DOHH2 (cell line): ENCODE measurements around the gene TMEM115.

Experiments used
- EZH2phosphoT487 ChIP-seq: fragments of 200-600 bp; sonication (generic); IDR thresholded peaks from 2 replicates; pipeline ENCODE4 v1.6.1; 2017; ENCODE audit warnings: borderline replicate concordance, mild to moderate bottlenecking, antibody characterized with exemption, low read length, moderate library complexity, mixed read lengths
- TF ChIP-seq, protein P1 (sequence below): fragments of 200-600 bp; sonication (generic); IDR thresholded peaks from one replicate; pipeline ENCODE4 v1.5.1; 2014; ENCODE audit warnings: antibody characterized with exemption, mild to moderate bottlenecking, low read depth, low read length; ENCODE audit not compliant: poor library complexity, severe bottlenecking

DNA sequence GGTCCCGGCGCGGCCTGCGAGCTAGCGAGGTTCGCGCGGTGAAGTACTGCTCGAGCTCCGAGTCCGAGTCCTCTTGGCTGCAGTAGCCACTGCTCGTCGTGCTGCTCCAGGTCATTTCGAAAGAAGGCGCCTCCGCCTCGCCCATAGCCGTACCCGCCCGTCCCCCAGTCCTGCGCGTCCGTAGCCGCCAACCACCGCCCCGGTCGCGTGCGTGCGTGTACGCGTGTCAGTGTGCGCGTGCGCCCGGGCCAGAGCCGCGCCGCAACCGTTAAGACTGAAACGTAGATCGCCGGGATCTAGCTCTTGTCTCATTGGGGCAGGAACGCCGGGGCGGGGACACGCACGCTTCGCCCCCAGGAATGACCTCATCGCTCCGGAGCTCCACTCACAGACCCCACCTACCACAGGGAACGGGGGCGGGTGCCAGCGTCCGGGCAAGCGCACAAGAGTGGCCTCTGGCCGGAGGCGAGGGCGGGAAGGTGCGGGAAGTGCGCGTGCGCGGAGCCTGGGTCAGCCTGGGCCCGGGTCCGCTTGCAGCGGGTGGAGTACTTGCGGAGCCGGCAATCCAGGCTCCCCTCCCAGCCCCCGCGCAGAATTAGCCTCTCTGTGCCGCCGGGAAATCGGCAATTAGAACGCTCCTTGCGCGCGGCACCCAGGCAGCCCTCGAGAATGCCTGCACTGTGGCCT, 22.0 kb downstream of the TMEM115 start:
- TF ChIP-seq, protein P1, sequence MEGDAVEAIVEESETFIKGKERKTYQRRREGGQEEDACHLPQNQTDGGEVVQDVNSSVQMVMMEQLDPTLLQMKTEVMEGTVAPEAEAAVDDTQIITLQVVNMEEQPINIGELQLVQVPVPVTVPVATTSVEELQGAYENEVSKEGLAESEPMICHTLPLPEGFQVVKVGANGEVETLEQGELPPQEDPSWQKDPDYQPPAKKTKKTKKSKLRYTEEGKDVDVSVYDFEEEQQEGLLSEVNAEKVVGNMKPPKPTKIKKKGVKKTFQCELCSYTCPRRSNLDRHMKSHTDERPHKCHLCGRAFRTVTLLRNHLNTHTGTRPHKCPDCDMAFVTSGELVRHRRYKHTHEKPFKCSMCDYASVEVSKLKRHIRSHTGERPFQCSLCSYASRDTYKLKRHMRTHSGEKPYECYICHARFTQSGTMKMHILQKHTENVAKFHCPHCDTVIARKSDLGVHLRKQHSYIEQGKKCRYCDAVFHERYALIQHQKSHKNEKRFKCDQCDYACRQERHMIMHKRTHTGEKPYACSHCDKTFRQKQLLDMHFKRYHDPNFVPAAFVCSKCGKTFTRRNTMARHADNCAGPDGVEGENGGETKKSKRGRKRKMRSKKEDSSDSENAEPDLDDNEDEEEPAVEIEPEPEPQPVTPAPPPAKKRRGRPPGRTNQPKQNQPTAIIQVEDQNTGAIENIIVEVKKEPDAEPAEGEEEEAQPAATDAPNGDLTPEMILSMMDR, result no peak
- no peak for TF ChIP-seq EZH2phosphoT487
